Stimulated activated naive CD4-positive, alpha-beta T cell (primary cell): ENCODE measurements around the gene OTOG.

Source experiments
- DNase-seq, 6 experiments: peaks; one replicate each; lab custom pipeline; 2025; lab: John Stamatoyannopoulos, UW

OTOG gene

GRCh38 chr11:17650127-17650911, 103.3 kb downstream of the OTOG start:
- DNase-seq: no peak

DNA sequence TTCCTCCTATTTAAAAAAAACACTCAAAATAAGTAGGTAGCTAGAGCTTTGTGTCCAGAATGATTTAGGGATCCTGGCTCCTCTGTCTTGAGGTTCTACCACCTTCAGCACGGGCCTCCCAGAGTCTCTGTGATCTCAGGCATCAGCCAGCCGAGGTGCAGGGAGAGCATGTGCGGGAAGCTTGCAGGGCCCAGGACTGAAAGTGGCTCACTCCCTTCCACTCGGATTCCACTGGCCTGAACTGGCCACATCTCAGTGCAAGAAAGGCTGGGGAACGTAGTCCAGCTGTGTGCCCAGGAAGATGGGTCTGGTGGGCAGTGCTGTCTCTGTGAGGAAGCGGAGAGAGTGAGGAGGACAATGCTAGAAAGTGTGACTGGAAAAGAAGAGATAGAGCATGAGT, 104.0 kb downstream of the OTOG start:
- DNase-seq: no peak

DNA sequence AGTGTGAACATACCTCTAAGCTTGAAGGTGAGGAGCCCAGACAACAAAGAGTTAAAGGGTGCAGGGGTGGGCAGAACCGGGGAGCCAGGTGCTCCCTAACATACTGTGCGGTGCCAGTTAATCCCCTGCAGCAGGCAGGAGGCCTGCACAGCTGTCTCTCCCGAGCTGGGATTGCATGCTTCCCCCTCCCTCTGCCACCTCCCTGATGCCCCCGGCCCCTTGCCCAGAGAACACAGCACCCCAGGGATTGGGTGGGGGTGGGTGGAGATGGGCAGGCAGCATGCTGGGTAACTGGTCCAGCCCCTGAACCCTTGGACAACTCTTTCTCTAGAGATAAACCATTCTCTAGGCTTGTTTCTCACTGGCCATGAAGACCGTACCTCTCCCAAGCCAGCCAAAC, 104.6 kb downstream of the OTOG start:
- DNase-seq: no peak

DNA sequence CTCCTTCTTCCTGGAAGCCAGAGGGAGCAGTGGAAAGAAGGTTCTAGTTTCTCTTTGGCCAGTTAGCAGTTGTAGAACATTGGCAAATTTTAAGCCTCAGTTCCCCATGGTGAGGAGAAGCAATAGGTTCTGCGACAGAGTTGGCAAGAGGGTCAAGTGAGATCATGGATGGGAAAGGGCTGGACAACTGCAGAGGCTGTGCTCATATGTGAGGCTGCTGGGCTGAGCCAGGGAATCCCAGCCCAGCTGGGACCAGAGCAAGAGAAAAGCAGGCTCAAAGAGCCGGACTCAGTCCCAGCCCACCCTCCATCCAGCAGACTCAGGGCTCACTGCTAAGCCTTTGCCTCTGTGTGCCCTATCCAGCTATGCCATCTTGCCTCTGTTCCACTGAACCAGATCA, 105.5 kb downstream of the OTOG start:
- DNase-seq: no peak

- no peak for DNase-seq
Observed at GRCh38 chr11:17653611-17654010, 106.6 kb downstream of the OTOG start.

DNA sequence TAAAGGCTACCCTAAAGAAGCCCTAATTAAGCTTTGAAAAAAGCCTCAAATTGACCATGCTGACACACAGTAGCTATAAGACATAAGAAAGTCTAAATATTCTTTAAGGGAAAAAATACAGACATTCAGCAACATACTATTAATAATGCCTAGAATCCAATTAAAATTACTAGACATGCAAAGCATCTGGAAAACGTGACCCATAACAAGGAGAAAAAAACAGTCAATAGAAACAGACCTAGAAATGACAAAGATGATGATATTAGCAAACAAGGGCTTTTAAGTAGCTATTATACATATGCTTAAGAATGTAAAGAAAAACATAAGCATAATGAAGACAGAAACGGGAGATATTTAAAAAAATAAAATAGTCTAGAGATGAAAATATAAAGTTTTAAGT, 108.6 kb downstream of the OTOG start:
- no peak for DNase-seq

GRCh38 chr11:17658211-17658610, 111.2 kb downstream of the OTOG start:
- no peak for DNase-seq

GRCh38 chr11:17668166-17668565, 121.1 kb downstream of the OTOG start:
- no peak for DNase-seq

GRCh38 chr11:17672469-17672868, 125.4 kb downstream of the OTOG start:
- no peak for DNase-seq

GRCh38 chr11:17673951-17674350, 126.9 kb downstream of the OTOG start:
- no peak for DNase-seq

GRCh38 chr11:17682848-17683247, 135.8 kb downstream of the OTOG start:
- no peak for DNase-seq

GRCh38 chr11:17683377-17684161, 136.5 kb downstream of the OTOG start:
- DNase-seq: no peak

- no peak for DNase-seq
Observed at GRCh38 chr11:17684550-17684949, 137.5 kb downstream of the OTOG start.

DNA sequence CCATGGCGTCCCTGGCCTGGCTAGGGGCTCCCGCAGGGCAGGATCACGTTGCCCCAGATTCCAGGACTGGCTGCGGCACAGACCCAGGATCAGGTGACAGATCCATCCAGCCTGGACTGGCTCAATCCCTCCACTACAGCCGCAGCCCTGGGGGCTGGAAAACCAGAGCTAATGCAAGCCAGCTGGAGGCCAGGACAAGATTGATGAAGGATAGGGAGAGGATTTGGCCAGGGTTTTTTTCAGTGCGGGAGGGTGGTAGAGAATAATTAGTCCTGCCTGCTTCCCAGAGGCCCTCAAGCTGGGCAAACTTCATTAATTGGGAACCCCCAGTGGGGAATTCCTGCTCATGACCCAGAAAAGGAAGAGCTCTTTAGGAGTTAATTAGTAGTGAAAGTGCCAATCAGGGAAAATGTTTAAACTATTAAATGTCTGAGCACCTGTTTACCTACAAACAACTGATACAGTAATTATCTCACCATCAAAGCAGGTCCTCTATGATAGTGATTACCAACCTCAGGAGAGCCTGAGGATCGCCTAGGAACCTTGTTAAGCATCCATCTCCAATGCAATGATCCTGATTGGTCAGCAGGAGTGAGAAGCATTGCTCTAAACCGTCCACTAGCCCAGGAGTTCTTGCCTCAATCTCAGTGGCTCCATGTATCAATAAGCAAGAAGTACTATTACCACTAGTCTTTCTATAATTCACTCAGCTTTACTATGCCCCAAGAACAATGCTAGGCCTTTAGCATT, 139.3 kb downstream of the OTOG start:
- no peak for DNase-seq

GRCh38 chr11:17687946-17688670, 141.0 kb downstream of the OTOG start:
- DNase-seq: no peak

GRCh38 chr11:17691550-17691949, 144.5 kb downstream of the OTOG start:
- DNase-seq: no peak

DNA sequence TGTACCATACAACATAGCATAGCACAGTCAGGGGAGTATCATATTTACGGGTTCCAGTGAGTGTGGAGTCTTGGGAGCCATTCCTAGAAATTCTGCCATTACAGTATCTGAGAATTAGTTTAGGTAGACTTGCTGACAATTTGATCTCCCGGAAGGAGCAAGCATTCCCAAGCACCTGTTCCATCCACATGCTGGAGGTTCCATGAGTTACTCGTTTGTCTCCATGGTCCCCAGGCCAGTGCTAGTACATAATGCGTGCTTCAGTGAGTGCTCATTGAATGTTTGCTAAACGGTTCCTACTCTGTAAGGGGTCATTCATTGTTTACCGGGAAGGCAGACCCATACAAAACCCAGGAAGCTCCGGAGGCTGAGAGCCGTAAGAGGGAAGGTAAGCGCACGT, 144.9 kb downstream of the OTOG start:
- DNase-seq: no peak

DNA sequence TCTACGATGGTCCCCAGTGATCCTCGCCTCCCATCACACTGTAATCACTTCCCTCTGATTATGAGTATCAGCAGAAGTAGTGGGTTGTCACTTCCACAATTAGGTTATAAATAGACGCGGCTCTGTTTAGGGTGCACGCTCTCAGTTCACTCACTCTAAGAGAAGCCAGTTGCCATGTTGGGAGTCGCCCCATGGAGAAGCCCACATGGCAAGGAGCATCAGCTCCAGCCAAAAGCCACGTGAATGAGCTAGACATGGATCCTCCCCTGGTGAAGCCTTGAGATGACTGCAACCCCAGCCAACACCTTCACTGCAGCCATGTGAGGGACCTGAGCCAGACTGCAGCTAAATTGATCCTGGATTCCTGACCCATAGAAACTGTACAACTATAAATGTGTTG, 145.9 kb downstream of the OTOG start:
- DNase-seq: no peak

- DNase-seq: no peak
Observed at GRCh38 chr11:17693531-17693930, 146.5 kb downstream of the OTOG start.

- no peak for DNase-seq
Observed at GRCh38 chr11:17694494-17695110, 147.5 kb downstream of the OTOG start.
